Hypothalamus (tissue), 51 donors: ENCODE measurements around the gene MDFI.
A peak's percentile ranks its signal among the peaks of the same experiment; 100 is the strongest.
"Not testable (repeated sequence)": the region's sequence is repeated elsewhere in the genome, so short reads cannot be mapped to it uniquely, and the experiment has no call there.

Source experiments
- DNase-seq, 51 donors: peaks; one replicate each; lab custom pipeline; 2025; lab: John Stamatoyannopoulos, UW

The MDFI gene

DNA sequence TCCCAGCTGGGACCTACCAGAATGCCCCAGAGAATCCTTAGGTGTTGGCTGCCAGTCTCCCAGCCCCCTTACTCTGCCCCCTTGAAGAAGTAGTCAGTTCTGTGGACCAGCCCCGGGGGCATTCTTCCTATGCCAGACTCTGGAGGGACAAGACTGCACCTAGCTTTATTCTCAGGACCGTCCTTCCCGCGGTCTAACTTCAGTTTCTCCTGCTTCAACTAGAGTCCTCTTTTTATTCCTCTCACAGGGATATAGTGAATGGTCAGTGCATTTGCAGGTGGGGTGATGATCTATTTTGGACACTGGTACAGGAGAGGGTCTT is 35.9 kb upstream of the MDFI start:
- no peak for DNase-seq

DNA sequence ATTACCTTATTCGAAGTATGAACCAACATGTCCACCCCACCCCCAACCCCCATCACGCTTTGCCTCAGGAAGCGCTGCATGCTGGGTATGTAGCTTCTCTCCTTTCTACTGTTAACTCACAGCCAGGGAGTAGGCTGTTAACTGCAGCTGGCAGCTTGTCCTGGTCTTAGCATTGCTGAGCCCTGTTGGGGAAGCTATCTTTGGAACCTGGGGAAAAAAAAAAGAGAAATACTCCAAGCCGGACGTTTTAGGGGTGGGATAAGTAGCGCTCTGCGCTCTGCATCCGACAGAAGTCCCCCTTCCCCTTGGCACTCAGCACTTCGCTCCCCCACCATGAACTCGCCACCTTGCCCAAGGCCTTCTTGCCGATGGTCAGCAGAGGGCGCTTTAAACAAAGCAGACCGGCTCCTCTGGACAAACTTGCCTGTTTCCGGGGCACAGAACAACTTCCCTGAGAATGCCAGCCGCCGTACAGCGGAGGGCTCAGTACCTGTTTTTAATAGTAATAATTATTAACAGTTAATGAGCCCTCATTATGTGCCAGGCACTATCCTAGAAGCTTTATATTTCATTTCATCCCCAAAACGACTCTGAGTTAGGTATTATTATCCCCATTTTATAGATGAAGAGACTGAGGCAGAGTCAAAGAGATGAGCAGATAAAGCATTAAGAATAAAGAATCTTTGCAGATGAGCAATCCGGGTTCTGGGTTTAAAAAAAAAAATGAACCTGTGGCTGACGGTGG is 35.2 kb upstream of the MDFI start:
- peak in 47 of 51 donors; percentile 11 to 86 (median 60) for DNase-seq

DNA sequence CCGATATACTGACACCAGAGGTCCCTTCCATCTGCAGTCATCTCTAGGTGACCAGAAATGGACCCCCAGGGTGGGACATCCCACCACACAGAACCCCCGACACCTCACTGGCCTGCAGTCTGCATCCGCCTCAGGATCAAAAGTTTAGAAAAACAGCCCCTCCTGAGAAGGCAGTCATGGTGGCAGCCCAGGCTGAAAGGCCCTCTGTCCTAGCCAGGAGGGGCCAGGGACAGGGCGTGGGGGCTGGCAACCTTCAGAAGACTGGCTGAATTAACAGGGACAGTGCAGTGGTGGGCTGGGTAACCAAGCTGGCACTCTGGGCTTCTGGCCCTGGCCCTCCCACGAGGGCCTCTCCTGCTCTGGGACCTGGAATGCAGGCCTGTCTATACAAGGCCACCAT is 34.3 kb upstream of the MDFI start:
- no peak for DNase-seq

DNA sequence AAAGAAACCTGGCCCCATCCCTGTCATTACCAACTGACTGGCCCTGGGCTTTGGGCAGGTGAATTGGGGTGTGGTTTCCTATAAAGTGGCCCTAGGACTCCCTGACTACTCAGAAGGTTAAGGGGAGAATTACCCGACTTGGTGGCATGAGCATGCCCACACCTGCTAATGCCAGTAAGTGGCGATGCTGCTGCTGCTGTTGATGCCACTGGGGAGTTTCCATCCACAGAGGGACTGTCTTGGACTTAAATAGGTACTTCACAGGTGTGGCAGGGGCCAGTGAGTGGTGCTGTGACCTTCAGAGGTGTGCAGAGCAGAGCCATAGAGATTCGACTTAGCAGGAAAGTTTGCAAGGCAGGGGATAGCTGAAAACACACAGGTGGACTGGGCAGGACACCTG is 32.6 kb upstream of the MDFI start:
- DNase-seq, result no peak

DNA sequence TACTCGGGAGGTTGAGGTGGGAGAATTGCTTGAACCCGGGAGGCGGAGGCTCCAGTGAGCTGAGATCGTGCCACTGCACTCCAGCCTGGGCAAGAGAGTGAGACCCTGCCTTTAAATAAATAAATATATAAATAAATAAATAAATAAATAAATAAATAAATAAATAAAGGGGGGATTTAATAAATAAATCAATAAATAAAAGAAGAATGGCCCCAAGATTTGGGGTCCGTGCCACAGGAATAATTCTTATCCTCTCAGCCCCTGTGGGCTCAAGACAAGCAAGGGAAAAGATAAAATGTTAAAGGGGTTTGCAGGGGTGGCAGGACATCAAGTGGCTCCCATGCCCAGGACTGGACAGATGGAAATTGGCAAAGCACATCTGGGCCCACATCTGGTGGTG is 31.2 kb upstream of the MDFI start:
- no peak for DNase-seq

DNA sequence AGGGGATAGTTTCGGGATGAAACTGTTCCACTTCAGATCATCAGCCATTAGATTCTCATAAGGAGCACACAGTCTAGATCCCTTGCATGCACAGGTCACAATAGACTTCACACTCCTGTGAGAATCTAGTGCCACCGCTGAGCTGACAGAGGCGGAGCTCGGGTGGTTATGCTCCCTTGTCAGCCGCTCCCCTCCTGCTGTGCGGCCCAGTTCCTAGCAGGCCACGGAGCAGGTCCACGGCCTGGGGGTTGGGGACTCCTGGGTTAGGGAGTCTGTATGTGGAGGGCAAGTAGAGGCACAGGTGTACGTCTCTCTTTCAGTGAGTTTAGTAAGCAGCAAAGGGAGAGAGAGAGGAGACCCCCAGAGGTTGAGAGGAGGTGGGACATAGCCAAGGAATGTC is 30.5 kb upstream of the MDFI start:
- no peak for DNase-seq

DNA sequence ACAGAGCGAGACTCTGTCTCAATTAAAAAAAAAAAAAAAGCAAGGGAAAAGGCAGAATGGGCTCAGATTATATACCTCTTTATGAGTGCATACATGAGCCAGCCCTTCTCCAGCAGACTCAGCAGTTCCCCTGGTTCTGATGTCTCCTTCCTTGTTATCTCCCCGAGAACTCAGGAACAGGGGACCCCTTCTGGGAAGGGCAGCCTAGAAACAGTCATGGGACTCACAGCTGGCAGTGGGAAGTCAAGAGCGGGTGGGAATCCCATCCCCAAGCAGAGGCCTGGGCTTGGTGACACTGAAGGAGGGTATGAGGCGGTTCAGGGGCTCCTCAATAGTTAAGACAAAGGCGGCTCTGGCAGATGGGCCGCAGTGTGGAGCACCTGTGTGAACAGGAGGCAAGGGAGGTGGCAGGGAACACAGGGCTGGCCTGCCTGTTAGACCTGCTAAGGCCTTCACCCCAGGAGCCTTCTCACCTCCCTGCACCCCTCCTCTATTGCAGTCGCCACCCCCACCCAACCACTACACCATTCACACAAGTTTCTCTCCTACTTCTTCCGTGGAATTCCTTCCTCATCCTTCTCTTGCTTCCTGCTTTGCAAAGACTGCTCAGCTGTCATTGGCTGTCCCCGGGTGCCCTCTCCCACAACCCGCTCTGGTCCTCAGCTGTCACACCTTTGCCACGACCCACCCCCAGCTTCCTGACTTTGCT is 29.7 kb upstream of the MDFI start:
- no peak for DNase-seq

DNA sequence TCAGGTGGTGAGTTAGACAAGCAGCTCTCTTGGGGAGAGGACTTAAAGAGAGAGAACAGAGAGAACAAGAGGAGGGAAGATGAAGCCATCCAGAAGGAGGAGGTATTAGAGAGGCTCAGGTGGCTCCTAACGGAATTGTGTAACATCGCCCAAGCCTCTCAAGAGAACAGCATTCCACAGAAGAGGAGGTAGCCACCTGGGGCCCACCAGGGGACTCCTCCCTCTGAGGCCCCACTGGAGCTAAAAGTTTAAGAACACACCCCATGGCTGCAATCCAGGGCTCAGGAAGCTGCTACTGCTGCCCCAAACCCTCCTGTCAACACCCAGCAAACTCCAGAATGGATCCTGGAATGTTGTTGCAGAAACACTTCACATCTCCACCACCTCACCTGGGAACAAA is 23.6 kb upstream of the MDFI start:
- DNase-seq, result no peak

DNA sequence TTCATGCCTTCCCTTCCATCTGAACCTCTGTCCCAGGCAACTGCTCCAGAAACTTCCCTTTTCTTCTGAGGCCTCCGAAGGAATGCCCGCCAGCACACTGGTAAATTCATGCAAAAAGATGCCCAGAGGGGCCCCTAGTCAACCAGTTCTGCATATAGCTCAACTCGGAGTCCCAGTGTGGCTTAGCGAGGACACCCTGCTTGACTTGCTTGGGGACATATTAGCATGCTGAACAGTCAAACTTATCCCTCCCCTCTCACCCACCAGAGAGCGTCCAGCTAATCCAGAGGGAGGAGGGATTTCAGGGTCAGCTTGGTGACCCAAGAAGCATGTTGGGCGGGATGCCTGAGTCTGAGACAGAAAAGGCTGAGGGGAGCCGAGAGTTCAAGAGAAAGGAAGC is 23.0 kb upstream of the MDFI start:
- DNase-seq, result no peak

DNA sequence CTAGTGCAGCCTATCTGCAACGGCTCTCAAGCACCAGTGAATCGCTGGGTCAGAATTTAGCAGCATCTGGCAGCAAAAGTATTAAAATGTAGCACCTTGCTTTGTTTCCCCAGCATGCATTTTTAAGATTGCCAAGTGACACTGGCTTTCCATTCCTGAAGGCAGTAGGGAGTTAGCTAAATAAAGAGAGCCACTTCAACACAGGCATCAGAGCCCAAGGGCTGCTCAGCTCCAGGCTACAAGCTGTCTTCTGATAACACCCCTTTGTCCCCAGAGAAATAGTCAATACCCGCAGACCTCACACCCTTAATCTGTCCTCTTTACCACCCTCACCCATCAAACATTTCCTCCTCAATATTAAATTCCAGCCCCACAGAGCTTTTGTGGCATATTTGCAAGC is 19.7 kb upstream of the MDFI start:
- no peak for DNase-seq

DNA sequence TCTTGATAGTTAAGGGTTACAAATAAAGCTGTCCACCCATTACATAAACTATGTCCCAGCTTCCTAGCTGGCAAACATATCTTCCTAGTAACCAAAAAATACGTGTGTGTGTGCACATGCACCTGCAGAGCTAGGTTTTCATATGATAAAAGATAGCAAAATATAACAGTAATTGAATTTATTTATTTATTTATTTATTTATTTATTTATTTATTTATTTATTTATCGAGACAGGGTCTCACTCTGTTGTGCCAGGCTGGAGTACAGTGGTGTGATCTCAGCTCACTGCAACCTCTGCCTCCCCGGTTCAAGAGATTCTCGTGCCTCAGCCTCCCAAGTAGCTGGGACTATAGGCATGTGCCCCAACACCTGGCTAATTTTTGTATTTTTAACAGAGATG is 19.1 kb upstream of the MDFI start:
- DNase-seq, result not testable (repeated sequence)

DNA sequence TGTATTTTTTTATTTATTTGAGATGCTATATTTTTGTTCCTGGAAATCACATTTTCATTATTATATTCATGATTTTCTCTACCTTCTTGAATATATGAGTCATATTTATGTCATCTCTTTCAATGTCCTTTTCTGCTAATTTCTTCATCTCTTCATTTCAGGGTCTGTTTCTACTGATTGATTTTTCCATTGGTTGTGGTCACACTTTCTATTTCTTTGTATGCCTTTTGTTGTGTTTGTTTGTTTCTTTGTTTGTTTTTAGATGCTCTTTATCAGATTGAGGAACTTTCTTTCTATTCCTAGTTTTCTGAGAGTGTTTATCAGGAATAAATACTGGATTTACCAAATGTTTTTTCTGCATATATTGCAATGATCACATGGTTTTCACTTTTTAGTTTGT is 16.9 kb upstream of the MDFI start:
- no peak for DNase-seq

DNA sequence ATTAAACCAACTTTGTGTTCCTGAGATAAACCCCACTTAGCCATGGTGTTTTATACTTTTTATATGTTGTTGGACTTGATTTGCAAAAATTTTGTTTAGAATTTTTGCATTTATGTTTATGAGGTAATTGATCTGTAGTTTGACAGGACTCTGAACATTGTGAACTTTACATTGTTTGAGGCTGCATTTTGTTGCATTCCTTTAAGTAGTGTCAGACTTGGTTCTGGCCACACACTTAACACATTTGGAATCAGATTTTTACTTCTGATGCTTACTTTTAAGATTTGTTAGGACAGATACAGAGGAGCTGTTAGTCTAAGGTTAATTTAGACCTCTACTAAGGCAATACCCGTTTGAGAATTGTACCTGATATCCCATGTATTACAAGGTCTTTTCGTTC is 16.5 kb upstream of the MDFI start:
- DNase-seq, result no peak

DNA sequence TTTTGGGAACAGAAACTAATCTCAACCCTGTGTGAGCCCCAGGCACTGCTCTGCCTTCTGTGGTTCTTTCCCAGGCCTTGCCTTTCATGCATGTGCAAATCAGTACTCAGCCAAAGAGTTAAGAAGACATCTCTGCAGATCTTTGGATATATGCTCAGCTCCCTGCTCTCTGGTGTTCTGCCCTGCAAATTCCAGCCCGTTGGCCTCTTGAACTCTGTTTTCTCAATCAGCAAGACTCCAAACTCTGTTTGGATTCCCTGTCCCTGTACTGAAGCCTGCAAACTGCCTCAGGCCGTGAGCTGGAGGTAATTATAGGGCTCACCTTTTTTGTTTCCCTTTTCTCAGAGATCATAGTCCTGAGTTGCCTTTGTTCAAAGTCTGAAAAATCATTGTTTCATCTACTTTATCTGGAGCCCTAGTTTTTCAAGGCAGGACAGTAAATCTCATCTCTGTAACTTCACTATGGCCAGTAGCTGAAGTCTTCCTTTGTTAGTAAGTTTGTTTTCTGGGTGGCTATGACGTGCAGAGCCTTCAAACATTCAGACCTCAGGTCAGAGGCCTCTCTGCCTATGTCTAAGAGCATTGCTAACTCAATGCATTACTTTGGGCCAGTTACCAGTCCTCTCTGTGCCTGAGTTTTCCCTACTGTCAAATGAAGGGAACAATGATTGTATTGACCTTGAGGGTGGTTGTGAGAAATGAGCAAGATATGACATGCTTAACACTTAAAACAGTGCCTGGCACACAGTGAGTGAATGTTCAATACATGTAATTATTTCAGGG is 15.9 kb upstream of the MDFI start:
- no peak for DNase-seq

DNA sequence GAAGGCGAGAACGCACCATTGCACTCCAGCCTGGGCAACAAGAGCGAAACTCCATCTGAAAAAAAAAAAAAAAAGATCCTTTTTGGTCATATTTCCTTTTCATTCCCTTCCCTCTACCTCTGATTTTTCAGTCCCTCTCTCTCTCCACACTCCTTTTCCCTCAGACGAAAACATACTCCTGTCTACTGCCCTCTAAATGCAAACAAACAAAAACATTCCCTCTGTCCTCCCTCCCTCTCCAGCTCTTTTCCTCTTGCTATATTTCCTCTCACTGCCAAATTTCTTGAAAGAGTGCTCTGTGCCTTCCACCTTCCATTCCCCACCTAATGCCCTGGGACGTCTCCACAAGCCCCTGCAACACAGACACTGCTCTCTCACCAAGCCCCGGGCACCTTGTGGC is 14.9 kb upstream of the MDFI start:
- DNase-seq, result no peak

DNA sequence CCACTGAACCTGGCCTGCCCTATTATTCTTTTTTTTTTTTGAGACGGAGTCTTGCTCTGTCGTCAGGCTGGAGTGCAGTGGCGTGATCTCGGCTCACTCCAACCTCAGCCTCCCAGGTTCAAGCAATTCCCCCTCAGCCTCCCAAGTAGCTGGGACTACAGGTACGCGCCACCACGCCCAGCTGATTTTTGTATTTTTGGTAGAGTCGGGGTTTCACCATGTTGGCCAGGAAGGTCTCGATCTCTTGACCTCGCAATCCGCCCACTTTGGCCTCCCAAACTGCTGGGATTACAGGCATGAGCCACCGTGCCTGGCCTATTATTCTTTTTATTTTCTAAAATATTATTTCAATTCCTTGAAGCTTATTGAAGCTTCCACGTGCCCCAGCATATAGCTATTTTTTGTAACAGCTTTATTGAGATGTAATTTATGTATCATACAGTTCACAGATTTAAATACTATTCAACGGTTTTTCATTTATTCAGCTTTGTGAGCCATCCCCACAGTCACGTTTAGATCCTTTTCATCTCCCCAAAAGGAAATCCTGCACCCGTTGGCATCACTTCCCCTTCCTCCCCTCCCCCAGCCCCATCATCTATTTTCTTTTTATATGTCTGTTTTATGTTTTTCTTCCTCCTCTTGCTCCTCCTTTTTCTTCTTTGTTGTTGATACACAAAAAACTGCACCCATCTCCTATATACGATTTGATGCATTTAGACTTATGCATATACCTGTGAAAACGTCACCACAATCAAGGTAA is 13.5 kb upstream of the MDFI start:
- DNase-seq, result no peak

DNA sequence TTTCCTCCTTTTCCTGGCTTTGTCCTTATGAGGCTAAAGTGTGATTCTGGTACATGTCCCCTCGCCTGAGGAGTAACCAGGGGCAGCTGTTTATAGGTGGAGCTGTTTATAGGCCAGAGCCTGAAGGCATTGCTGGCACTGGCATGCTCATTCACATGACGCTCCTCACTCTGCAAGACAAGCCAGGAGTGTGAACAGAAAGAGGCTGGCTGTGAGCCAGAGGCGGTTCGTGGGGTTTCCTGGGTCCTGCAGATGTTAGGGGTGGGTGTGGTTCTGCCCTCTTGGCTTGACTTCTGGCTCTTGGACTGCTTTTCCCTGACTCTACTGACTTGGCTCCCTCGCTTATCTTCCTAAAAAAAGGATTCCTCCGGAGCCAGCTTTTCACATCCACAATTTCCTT is 12.8 kb upstream of the MDFI start:
- peak in 1 of 51 donors; percentile 10 for DNase-seq

DNA sequence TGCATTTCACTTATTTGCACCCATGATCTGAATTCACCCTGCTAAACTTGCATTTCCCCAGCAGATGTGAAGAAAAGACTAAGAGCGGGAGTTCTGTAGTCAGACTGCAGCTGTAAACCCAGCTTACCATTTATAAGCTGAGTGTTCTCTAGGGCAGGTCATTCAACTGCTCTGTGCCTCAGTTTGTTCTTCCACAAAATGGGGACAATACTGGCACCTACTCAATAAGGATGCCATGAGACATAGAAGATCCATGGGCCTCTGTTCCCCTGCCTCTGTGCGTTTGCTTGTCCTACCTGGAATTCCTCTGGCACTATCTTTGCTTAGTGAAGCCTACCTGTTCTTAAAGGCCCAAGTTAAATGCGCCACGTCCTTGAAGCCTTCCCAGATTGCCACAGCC is 12.2 kb upstream of the MDFI start:
- DNase-seq, result no peak

DNA sequence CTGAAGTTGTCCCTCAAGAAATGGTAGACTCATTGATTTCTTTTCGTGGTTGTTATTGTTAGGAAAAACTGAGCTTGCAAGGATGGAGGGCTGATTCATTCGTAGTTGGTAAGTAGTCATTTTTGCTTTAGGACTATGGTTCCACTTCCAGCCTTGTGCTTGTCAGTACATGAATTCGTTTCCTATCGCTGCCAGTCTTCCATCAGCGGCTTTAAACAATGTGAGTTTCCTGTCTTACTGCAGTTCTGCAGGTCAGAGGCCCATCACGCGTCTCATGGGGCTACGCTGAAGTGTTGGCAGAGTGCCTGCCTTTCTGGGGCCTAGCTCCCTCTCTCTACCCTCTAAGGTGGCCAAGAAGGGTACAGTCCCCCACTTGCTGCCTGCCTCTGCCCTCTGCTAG is 11.4 kb upstream of the MDFI start:
- no peak for DNase-seq

DNA sequence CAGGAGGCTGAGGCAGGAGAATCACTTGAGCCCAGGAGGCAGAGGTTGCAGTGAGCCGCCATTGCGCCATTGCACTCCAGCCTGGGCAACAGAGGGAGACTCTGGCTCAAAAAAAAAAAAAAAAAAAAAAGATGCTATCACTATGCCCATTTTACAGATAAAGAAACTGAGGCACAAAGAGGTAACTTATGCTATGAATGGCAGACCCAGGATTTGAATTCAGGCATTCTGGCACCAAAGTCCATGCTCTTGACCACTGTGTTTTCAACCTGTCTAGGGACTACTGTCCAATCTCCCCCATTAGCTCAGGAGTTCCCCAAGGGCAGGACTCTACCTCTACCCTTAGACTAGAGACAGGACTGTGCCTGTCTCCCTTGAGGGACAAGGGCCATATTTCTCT is 9.1 kb upstream of the MDFI start:
- DNase-seq, result no peak

DNA sequence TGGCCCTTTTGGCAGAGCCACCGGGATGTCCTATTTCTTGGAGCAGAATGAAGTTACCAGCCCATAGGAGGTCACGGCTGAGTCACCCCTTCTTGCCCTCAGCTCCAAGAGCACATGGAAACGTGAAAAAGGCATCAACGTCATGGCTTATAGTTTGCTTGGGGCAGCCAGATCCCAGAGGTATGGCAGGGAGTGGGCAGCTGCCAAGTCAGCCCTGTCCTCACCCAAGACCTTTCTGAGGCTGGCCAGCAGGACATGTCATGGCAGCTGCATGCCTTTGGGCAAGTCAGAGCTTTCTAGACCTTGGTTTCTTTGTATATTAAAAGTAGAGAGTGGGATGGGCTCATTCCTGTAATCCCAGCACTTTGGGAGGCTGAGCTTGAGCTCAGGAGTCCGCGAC is 8.2 kb upstream of the MDFI start:
- no peak for DNase-seq
